NCI-H1105 treated with DMSO at 0.1 percent for 48 hours (cell line): ENCODE data around the gene NMNAT2.

Source experiments
- DNase-seq: peaks from one replicate; lab custom pipeline; 2025; lab: John Stamatoyannopoulos, UW

The NMNAT2 gene

DNA sequence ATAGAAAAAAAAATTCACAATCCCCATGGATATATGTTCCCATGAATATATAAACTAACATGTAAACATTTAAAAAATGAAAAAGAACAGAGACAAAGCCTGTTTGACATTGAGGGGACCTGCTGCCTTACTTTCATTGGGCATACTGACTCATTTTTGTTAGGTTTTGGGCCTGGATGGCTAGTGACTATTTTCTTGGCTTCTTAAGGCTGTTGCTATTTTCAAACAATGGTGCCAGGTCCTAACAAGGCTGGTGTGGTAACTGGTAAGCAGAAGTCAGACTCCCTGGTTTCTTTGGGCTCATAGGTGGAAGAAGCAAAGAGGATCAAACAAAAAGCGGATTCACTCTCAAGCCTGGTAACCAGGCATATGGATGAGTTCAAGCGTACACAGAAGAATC lies 181.1 kb downstream of the NMNAT2 start:
- no peak for DNase-seq

DNA sequence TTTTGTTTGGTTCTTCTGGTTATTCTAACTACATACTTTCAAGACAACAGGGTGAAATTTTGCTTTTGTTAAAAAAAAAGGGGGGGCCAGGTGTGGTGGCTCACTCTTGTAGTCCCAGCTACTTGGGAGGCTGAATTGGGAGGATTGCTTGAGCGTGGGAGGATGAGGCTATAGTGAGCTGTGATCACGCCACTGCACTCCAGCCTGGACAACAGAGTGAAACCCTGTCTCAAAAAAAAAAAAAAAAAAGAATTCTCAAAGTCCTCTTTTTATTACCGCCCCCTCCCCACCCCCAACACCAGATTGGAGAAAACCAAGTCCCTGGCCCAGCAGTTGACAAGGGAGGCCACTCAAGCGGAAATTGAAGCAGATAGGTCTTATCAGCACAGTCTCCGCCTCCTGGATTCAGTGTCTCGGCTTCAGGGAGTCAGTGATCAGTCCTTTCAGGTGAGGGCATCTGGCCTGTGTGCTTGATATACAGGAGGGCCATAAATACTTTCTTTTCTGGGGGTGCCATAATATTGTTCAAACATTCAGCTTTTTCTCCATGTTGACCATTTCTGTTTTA lies 181.9 kb downstream of the NMNAT2 start:
- DNase-seq = no peak

DNA sequence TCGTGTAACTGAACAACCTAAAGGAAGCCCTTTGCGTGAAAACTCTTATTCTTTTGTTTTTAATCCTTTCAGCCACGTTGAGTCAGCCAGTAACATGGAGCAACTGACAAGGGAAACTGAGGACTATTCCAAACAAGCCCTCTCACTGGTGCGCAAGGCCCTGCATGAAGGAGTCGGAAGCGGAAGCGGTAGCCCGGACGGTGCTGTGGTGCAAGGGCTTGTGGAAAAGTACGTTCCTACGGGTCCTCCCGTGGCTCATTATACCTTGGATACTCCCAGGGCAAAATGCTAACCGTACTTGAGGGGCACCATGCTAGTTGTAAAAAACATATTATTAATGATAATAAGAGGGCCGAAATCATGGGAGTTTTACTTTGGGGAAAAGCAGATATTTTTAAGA lies 182.7 kb downstream of the NMNAT2 start:
- no peak for DNase-seq

DNA sequence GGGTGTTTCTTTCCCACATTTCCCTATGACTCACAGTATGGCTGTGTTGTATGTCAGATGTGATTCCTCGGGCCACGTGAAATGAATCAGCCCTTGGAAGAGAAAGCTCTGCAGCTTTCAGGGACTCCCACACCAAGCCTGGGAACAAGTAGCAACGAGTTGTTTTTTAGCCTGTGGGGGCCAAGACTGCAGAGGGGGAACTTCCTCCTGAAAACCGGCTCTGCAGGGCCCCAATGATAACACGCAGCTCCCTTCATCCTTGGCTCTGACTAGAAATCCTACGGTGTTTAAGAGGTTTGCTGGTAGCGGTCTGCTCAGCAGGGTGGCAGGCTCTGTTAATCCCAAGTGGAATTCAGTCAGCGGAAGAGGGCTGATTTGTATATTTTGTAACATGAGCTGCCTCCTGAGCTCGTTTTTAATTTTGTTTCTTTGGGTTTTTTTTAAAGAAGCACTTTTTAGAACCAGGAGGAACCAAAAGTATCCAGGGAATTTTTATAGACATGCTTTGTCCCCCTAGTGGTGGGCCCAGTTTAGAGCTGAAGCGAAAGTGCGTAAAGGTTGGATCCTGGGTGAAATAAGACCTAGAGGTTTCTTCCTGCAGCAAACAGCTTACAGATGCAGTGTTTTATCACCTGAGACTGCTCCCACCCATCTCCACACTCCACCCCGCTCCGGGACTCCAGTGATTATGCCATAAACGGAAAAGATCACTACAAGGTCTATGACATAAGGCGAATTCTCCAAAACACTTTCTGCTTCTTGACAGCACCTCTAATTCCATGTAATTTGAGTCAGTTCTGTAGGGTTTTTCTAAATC lies 183.3 kb downstream of the NMNAT2 start:
- peak; percentile 25 for DNase-seq

DNA sequence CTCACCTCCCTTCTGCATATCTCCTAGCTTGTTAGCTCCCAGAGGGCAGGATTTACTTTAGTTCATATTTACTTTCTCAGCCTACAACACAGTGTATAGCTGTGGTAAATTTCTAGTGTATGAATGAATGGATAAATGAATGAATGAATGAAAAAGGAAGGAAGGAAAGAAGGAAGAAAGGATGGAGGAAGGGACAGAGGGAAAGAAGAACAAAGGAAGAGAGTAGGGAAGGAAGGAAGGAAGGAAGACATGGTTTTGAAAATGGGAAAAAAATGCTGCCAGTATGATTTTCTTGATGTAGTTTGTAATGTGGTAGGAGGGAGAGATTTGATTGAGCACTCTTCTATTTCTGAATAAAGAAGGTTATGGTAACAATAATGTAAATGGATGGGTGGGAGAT lies 185.1 kb downstream of the NMNAT2 start:
- DNase-seq = no peak

DNA sequence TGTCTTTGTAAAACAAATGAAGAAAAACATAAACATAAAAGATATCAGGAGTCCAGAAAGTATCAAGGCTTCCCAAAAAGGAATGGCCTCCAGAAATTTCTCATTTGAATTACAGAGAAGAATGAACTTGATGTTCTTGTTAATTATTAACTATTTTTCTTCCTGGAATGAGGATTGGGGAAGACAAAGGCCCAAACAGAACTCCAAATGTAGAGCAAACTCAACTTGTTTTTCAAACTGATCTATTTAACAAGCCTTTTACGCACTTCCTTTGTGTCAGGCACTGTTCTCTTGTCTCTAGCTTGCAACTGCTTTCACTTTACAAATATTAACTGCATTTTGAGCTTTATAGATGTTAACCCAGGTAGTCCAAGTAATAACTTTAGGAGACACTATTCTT lies 186.6 kb downstream of the NMNAT2 start:
- DNase-seq = no peak

DNA sequence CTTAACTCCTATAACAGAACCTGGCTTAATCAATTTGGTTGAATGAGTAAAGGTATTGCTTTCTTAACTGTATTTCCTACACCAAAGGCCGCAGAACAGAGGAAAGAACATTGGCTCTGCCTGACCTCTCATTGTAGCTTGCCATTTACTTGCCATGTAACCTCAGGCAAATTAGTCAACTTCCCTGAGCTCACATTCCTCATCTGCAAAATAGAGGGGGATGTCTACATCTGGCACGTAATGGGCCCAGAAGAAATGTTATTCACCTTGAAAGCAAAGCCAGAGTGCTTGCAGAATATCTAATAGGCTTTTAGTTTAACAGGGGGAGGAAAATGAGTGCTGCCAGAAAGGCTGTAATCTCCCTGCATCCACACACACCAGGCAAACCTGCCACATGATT lies 187.8 kb downstream of the NMNAT2 start:
- no peak for DNase-seq

DNA sequence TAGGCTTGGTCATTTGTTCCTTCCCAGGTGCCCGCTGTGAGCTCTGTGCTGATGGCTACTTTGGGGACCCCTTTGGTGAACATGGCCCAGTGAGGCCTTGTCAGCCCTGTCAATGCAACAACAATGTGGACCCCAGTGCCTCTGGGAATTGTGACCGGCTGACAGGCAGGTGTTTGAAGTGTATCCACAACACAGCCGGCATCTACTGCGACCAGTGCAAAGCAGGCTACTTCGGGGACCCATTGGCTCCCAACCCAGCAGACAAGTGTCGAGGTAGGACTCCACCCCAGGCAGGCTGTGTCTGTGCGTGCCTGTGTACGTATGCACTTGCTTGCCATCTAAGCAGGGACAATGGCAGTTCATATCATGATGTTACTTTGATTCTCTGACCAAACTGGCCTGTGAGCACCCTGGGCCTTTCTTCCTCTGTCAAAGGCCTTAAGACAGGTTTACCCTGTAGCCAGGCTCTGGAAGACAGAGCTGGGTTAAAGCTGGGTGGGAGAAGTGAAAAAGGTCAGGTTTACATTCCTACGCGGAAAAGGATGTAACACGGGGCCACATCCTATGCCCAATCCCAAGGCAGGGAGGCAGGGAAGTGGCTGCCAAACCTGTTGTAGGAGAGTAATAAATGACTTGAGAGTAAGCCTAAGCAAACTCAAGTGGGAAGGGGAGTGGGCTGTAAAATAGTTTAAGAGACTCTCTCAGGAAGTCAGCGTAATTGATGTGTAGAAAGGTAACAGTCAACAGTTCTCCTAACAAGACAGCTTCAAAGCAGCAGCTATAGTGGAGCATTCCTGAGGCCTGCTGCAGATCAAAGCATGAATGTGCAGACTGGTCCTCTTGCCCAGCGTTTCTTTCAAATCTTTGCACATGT lies 189.6 kb downstream of the NMNAT2 start:
- DNase-seq = no peak

DNA sequence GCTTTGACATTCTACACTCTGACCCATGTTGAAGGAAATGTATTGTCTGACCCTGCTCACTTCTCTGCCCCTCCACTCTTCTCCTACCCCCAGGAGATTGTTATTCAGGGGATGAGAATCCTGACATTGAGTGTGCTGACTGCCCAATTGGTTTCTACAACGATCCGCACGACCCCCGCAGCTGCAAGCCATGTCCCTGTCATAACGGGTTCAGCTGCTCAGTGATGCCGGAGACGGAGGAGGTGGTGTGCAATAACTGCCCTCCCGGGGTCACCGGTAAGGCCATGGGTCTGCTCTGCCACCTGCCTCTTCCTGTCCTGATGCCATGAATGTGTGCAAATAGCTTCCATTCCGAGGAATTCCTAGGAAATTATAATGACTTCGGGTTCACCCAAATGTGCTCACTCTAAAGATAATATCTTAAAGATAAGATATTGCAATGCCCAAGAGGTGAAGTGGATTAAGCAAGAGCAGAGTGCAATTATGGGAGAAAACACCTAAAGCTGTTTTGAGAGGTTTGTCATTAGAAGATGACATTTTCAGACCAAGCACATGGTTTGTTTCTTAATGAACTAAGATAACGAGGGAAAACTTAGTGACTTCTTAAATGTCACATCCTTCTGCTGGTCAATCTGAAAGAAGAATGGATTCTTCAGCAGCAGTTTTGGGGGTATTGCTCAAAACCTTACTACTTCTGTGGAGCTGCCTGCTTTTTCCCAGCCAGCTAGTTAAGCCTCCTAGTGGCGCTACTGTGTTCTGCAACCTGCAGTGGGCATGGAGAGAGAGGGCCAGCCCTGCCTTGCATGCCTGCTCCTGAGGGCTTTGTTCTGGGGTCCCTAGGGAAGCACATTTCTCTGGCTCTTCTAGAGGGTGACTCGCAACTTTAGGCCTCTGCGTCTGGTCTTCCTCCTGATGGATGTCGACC lies 190.5 kb downstream of the NMNAT2 start:
- peak; percentile 22 for DNase-seq

DNA sequence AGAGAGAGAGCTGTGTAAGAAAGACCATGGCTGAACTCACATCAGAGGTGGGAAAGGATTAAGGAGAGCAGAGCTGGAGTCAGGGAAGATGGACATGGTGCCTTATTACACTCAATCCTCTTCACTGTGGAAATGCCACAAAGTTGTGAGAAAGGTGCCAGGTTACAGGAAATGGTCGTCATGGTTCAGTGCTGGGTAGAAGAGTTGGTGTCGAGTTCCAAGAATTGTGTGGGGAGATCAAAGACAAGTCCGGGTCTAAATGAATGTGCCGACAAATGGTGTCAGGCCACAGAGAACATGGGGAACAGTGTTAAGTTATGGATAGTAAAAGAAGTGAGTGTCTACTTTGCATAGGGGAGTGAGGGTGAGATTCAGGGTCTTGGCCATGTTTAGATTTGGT lies 191.2 kb downstream of the NMNAT2 start:
- peak; percentile 66 for DNase-seq

DNA sequence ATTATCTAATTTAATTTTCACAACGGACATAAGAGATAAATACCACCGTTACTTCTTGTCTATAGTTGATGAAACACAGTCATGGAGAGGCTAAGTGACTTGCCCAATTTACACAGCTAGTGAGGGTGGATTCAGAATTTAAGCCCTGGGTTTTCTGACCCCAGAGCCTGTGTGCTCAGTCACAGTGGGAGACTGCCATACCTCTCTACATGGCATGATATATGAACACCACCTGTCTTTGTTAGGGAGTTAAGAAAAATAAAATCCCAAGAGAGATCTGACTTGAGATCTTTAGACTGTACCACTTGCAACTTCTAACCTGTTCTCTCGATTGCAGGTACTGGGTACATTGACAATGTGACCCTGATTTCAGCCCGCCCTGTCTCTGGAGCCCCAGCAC lies 191.8 kb downstream of the NMNAT2 start:
- no peak for DNase-seq

DNA sequence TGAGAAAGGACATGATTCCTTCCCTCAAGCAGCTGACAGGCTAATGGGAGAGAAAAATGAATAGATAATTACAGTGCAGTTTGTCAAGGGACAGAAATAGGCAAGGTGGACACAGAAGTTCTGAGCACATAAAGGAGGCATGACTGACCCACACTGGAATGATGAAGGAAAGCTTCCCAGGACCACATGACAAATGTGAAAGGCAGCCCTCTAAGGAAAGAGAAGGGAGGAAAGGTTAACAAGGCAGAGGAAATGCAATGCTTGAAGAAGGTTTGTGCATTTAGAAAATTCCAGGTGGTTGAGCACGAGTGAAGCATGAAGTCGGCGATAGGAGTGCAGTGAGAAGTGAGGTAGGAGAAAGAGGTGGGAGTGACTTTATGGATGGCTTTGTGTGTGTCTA lies 194.7 kb downstream of the NMNAT2 start:
- no peak for DNase-seq

DNA sequence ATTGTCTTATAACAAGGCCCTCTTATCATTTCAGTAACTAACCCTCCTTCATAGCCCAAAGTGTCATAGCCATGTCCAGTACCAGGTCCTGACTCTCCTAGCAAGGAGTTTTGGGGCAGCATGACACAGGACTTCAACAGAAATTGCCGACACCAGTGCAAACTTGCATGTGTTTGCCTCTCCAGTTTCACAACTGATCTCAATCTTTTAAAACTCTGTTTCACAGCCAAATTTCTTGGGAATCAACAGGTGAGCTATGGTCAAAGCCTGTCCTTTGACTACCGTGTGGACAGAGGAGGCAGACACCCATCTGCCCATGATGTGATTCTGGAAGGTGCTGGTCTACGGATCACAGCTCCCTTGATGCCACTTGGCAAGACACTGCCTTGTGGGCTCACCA lies 195.3 kb downstream of the NMNAT2 start:
- no peak for DNase-seq

DNA sequence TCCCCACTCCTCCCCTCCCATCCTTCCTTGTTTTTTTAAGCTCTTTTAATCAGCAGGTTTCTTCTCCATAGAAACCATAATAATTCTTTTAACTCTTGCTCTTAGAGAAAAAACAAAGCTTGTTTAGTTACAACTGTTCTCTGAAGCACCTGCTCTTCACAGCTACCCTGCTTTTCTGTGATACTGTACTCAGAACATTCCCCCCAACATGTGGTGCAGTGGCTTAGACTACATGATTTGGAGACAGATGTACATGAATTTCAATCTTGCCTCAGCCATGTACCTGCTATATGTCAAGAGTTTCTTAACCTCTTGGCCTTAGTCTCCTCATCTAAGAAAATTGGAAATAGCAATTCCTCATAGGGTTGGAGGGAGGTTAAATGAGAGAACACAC lies 198.6 kb downstream of the NMNAT2 start:
- peak; percentile 27 for DNase-seq

DNA sequence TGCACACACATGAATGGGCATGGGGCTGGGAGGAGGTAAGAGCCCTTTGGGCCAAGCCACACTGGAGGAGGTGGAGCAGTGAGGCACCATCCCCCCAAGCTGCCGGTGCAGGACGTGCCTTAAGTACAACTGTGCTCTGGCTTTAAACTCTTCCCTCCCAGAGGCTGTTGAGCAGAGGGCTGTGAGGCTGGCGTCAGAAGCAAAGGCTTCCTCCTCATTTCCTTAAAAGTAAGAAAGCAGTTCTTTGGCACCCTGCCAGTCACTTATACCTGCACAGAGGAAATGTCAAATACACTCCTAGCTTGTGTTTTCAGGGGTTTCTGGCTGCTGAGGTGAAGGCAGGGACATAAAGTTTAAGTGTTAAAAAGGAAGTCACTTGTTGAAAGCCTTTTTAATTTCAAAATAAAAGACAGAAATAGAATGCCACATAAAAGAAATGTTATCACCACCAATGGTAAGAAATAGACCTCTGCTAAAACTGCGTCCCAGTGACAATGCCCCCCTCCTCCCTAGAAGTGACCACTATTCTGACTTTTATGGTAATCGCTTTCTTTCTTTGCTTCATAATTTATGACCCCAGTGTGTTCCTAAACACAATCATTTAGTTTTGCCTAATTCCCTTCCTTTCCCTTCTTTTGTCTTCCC lies 199.1 kb downstream of the NMNAT2 start:
- DNase-seq = peak; percentile 70

DNA sequence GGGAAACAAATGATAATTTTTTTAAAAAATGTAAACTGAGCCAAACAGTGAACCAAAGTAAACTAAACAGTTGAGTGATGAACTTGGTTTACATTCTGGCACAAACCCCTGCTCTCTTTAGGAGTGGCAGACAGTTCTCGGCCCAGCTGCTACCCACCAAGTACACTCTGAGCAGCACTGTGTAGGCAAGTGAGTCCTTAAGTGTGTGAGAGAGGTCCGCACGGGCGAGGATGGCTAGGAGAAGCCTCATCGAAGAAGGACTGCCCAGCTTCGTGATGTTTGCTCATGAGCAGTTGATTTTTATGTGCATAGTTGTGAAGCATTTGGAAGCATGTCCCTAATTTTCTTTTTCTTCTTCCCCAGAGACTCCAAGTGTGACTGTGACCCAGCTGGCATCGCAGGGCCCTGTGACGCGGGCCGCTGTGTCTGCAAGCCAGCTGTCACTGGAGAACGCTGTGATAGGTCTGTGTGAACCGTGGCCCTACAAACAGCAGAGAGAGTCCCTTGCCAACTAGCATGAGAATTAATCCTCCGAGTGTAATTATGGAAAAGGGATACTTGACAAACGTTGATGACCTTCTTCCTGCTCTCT lies 200.1 kb downstream of the NMNAT2 start:
- DNase-seq = peak; percentile 79

DNA sequence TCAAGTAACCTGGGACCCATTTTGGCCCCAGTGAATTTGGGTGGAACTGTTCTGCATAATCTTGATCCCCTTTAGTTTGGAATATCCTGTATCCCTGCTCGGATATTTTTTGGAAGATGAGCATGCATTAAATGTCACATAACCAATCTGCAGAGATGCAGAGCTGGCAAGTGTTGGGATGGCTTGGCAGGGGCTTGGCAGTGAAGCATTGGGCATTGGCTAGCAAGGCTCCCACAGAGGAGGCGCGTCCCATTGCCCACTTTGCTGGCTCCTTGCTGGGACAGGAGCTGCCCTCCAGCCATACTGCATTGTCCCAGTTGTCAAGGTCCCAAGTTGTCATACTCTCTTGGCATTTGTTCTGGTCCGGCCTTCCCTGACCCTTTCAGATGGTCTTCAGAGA lies 202.2 kb downstream of the NMNAT2 start:
- DNase-seq = no peak

DNA sequence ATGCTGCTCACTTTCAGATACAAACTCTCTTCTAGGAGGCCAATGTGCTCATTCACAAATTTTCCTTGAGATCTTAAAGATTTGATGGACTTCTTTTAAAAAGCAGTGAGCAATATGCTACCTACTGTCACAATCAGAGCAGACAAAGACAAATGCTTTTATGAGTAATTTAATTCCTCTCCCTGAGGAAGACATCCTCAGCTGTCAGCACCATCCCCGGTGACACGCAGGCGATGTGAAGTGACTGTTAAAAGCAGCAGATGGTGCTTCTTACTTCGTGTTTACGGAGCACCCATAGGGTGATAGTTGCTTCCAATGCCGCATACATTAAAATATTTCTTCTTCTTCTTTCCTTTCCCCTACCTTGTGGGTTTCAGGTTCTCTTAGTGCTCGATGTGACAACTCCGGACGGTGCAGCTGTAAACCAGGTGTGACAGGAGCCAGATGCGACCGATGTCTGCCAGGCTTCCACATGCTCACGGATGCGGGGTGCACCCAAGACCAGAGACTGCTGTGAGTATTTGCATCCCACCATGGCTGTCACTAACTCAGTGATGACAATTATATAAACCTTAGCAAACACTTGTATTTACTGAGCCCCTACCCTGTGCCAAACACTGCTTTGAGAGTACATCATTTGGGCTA lies 203.0 kb downstream of the NMNAT2 start:
- DNase-seq = no peak

DNA sequence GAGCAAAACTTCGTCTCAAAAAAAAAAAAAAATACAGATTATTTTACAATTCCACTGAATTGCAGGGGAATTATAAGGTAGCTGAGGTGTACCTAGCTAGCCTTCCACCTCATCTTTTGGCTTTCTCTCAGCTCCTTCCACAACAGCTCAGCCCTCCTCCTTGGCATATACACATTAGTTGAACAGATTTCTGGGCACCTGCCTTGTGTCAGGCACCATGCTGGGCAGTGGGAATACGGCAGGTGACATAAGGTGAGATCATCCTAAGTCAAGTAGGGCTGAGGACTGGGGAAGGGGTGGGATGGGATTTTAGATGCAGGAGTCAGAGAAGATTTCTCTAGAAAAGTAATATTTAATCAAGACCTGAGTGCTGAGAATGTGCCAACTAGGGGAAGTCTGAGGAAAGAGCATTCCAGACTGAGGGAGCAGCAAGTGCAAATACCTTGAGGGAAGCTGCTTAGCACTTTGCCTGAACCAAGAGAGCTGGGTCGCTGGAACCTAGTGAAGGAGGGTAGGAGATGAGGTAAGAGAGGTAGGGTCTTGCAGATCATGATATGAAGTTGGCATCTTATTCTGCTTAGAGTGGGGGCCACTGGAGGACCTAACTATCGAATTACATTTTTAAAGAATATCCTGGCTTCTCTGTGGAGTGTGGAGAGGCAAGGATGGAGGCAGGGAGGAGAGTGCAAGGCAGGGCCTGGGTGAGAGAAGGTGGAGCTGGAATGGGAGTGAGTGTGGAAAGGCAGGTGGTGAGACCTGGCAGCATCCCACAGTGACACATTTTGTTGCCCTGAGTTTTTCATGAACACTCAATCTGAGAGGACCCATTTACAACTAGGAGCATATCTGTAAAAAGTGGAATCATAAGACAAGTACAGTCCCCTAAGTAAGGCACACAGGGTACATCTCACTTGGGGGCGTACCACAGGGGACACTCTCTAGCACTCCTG lies 203.9 kb downstream of the NMNAT2 start:
- DNase-seq = no peak
